Dendritic cell treated with granulocyte-macrophage colony-stimulating factor and Interleukin-4, amounts not matched to agents 40 ng/mL and 50 ng/mL, for 4 days (primary cell): ENCODE data around the gene GATAD2B.
A peak's percentile ranks its signal among the peaks of the same experiment; 100 is the strongest.

Experiments
- H3K27ac Mint-ChIP-seq: one replicate; pipeline ENCODE4 v1.8.0; 2022; ENCODE audit warnings: mild to moderate bottlenecking, mixed read lengths
- H3K27me3 Mint-ChIP-seq: one replicate; pipeline ENCODE4 v1.8.0; 2022; ENCODE audit warnings: mild to moderate bottlenecking, mixed read lengths
- H3K36me3 Mint-ChIP-seq: one replicate; pipeline ENCODE4 v1.8.0; 2022; ENCODE audit warnings: low read depth, mixed read lengths
- H3K4me1 Mint-ChIP-seq: one replicate; pipeline ENCODE4 v1.8.0; 2022; ENCODE audit warnings: low read depth, mixed read lengths
- H3K4me3 Mint-ChIP-seq: one replicate; pipeline ENCODE4 v1.8.0; 2022; ENCODE audit warnings: mild to moderate bottlenecking, moderate library complexity, mixed read lengths
- H3K9me3 Mint-ChIP-seq: one replicate; pipeline ENCODE4 v1.8.0; 2022; ENCODE audit warnings: mixed read lengths
- intact Hi-C: fragments of 100-400 bp; cut with micrococcal nuclease; formaldehyde crosslinking; loops from one replicate; pipeline ENCODE4 v1.15.0; 2022

Gene GATAD2B

GRCh38 chr1:153778824-153779519 lies 143.8 kb downstream of the GATAD2B start:
- peaks cover 61% of the 10 kb centered on the region for H3K36me3 Mint-ChIP-seq

DNA sequence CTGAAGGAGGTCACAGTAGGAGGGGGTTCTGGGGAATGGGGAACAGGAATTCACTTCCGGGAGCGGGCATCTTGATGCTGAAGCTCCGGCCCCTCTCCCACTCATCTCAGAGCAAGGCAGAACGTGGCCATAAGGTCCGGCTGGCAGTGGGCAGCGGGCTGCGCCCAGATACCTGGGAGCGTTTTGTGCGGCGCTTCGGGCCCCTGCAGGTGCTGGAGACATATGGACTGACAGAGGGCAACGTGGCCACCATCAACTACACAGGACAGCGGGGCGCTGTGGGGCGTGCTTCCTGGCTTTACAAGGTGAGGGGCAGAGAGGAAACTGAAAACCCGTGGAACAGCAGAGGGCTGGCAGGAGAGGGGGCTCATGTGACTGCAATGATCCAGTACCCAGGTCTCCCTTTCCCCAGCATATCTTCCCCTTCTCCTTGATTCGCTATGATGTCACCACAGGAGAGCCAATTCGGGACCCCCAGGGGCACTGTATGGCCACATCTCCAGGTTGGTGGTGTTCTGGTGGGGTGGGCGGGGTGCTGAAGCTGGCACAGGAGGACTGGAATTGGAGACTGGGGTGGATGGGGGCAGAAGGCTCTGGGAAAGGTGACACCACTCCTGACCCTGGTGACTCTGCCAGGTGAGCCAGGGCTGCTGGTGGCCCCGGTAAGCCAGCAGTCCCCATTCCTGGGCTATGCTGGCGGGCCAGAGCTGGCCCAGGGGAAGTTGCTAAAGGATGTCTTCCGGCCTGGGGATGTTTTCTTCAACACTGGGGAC lies 144.5 kb downstream of the GATAD2B start:
- no peaks in the 10 kb centered on the region for H3K27me3 Mint-ChIP-seq
- H3K36me3 Mint-ChIP-seq = peaks cover 63% of the 10 kb centered on the region
- no peaks in the 10 kb centered on the region for H3K9me3 Mint-ChIP-seq
- peaks cover 87% of the 10 kb centered on the region for H3K4me1 Mint-ChIP-seq
- peak overlapping the region; percentile 83 for H3K27ac Mint-ChIP-seq
- intact Hi-C loops = no loop called here
- H3K4me3 Mint-ChIP-seq = peak overlapping the region; percentile 84

More at GRCh38 chr1:153778824-153779519, 143.8 kb downstream of the GATAD2B start:
- no peaks in the 10 kb centered on the region for H3K27me3 Mint-ChIP-seq
- intact Hi-C loops = no loop called here
- H3K9me3 Mint-ChIP-seq = no peaks in the 10 kb centered on the region
- peak overlapping the region; percentile 33 for H3K4me3 Mint-ChIP-seq
- H3K27ac Mint-ChIP-seq = peak overlapping the region; percentile 83
- peaks cover 80% of the 10 kb centered on the region for H3K4me1 Mint-ChIP-seq

- H3K27me3 Mint-ChIP-seq = no peaks in the 10 kb centered on the region
- H3K4me1 Mint-ChIP-seq = peaks cover 87% of the 10 kb centered on the region
- H3K9me3 Mint-ChIP-seq = no peaks in the 10 kb centered on the region
- peak overlapping the region; percentile 83 for H3K27ac Mint-ChIP-seq
- peaks cover 69% of the 10 kb centered on the region for H3K36me3 Mint-ChIP-seq
- intact Hi-C loops = no loop called here
- H3K4me3 Mint-ChIP-seq = peak overlapping the region; percentile 84
Measured at GRCh38 chr1:153777648-153778047, 145.1 kb downstream of the GATAD2B start.

GRCh38 chr1:153776845-153777370 lies 145.9 kb downstream of the GATAD2B start:
- peaks cover 76% of the 10 kb centered on the region for H3K36me3 Mint-ChIP-seq
- no peaks in the 10 kb centered on the region for H3K9me3 Mint-ChIP-seq
- peak overlapping the region; percentile 83 for H3K27ac Mint-ChIP-seq
- H3K27me3 Mint-ChIP-seq = no peaks in the 10 kb centered on the region
- peak overlapping the region; percentile 84 for H3K4me3 Mint-ChIP-seq
- peaks cover 87% of the 10 kb centered on the region for H3K4me1 Mint-ChIP-seq
- intact Hi-C loops = no loop called here

GRCh38 chr1:153776352-153776751 lies 146.4 kb downstream of the GATAD2B start:
- H3K36me3 Mint-ChIP-seq = peaks cover 81% of the 10 kb centered on the region
- intact Hi-C loops = no loop called here
- H3K27ac Mint-ChIP-seq = peak overlapping the region; percentile 83
- H3K9me3 Mint-ChIP-seq = no peaks in the 10 kb centered on the region
- peak overlapping the region; percentile 84 for H3K4me3 Mint-ChIP-seq
- peaks cover 90% of the 10 kb centered on the region for H3K4me1 Mint-ChIP-seq
- H3K27me3 Mint-ChIP-seq = no peaks in the 10 kb centered on the region

- intact Hi-C loops = no loop called here
- H3K36me3 Mint-ChIP-seq = peaks cover 81% of the 10 kb centered on the region
Measured at GRCh38 chr1:153775458-153776327, 147.1 kb downstream of the GATAD2B start.

GRCh38 chr1:153774780-153775457 lies 147.9 kb downstream of the GATAD2B start, which contains the start of gene SLC27A3:
TSS of gene SLC27A3 (plus strand) at chr1:153775407. CDS start at chr1:153775498, 91 bp downstream.
- Mint-ChIP-seq H3K4me3 (peak within 1 kb of the TSS; percentile 84), H3K4me1 (peaks cover 90% of the 10 kb centered on the region), H3K27me3 (no peaks in the 10 kb centered on the region), H3K27ac (peak within 1 kb of the TSS; percentile 83), H3K36me3 (peaks cover 81% of the 10 kb centered on the region), H3K9me3 (no peaks in the 10 kb centered on the region)
- intact Hi-C loops = no loop called here

More at GRCh38 chr1:153775458-153776327, 147.1 kb downstream of the GATAD2B start:
- Mint-ChIP-seq H3K27me3 (no peaks in the 10 kb centered on the region), H3K27ac (peak overlapping the region; percentile 83), H3K9me3 (no peaks in the 10 kb centered on the region), H3K4me3 (peak overlapping the region; percentile 84), H3K4me1 (peaks cover 90% of the 10 kb centered on the region)

- no peaks in the 10 kb centered on the region for H3K27me3 Mint-ChIP-seq
- peaks cover 90% of the 10 kb centered on the region for H3K4me1 Mint-ChIP-seq
- no peaks in the 10 kb centered on the region for H3K9me3 Mint-ChIP-seq
- peaks cover 81% of the 10 kb centered on the region for H3K36me3 Mint-ChIP-seq
- peak overlapping the region; percentile 84 for H3K4me3 Mint-ChIP-seq
- intact Hi-C loops = no loop called here
- peak overlapping the region; percentile 83 for H3K27ac Mint-ChIP-seq
Measured at GRCh38 chr1:153774026-153774595, 148.7 kb downstream of the GATAD2B start.

- Mint-ChIP-seq H3K27ac (peak overlapping the region; percentile 83), H3K36me3 (peaks cover 81% of the 10 kb centered on the region), H3K4me1 (peaks cover 90% of the 10 kb centered on the region), H3K27me3 (no peaks in the 10 kb centered on the region), H3K4me3 (peak overlapping the region; percentile 63), H3K9me3 (no peaks in the 10 kb centered on the region)
- intact Hi-C loops = no loop called here
Measured at GRCh38 chr1:153773096-153773921, 149.5 kb downstream of the GATAD2B start.

GRCh38 chr1:153771841-153772593 lies 150.8 kb downstream of the GATAD2B start:
- intact Hi-C loops = no loop called here
- Mint-ChIP-seq H3K4me1 (peaks cover 90% of the 10 kb centered on the region), H3K36me3 (peaks cover 81% of the 10 kb centered on the region), H3K27ac (peak overlapping the region; percentile 83), H3K27me3 (no peaks in the 10 kb centered on the region), H3K9me3 (no peaks in the 10 kb centered on the region), H3K4me3 (peak overlapping the region; percentile 63)

DNA sequence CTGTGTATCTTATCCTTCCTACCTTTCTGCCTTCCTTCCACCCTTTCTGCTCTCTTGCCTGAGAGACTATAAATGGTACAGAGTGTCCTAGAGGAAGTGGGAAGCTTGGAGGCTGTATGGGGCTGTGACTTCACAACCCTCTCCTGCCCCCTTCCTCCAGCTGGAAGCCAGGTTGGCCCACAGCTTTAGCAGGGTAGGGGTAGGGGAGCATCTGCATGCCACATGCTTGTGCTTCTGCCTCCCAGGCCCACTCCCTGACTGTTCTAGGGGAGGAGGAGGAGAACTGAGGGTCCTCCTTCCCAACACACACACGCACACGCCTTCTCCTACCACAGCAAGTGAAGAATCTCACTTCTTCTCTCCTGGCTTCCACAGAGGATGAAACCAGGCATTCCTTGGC lies 151.5 kb downstream of the GATAD2B start:
- peaks cover 84% of the 10 kb centered on the region for H3K4me1 Mint-ChIP-seq
- no peaks in the 10 kb centered on the region for H3K9me3 Mint-ChIP-seq
- intact Hi-C loops = no loop called here
- H3K36me3 Mint-ChIP-seq = peaks cover 81% of the 10 kb centered on the region
- peak overlapping the region; percentile 52 for H3K4me3 Mint-ChIP-seq
- no peaks in the 10 kb centered on the region for H3K27me3 Mint-ChIP-seq
- H3K27ac Mint-ChIP-seq = peak overlapping the region; percentile 83
